A673 (cell line): ENCODE data around the gene ANKS6.

Experiments used
- CTCF ChIP-seq: fragments of 300-800, 200-600 bp; sonication (generic); conservative IDR thresholded peaks from 2 replicates; pipeline ENCODE4 v1.5.1; 2017; ENCODE audit warnings: low read depth, mild to moderate bottlenecking, antibody characterized with exemption, low read length, moderate library complexity, mixed read lengths
- EZH2 ChIP-seq: fragments of 200-600 bp; sonication (generic); IDR thresholded peaks from 2 replicates; pipeline ENCODE4 v1.6.1; 2017; ENCODE audit warnings: borderline replicate concordance, low read depth, mild to moderate bottlenecking, mixed read lengths, antibody characterized with exemption, low read length; ENCODE audit not compliant: poor library complexity, severe bottlenecking

- TF ChIP-seq CTCF: no peak
- TF ChIP-seq EZH2: no peak
Measured at GRCh38 chr9:98780059-98780749, 16.2 kb downstream of the ANKS6 start.
